ENCODE data around the gene PIK3R3. TPM values are rescaled to one million over a fixed set of nuclear protein-coding genes. Genes with fewer than 3 reads are reported as not detected.

The PIK3R3 gene
- total RNA-seq, 1 donor from 2014 or later, result 3.3 TPM

DNA sequence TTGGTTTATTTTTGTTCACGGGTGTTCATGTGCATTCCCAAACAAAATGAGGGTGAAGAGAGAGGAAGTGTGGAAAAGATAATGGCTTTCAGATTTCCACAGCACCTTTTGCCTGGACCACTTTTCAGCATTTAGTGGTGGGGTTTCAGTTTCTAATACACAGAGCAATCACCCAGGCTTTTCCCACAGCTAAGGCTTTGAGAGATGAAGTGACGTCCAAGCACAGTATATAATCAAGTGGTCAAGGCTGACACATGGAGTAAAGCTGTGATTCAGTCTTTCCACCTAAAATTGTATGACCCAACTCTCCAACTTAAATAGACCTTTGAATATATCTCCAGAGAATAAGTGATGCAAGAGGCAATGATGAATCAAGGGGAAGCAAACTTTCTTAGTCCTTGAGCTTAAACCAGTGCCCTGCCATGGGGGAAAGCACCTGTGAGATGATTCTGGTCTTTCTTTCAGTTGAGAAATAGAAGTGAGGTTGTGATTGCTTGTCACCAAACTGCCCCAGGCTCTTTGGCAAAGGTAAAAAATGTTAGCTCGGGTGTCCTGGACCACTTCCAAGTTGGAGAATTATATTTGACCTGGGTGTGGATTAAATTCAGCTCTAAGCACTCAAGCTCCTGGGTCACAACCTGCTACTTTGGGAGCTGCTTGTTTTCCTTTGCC, 2.4 kb upstream of the PIK3R3 start:
- TF ChIP-seq, protein P1, sequence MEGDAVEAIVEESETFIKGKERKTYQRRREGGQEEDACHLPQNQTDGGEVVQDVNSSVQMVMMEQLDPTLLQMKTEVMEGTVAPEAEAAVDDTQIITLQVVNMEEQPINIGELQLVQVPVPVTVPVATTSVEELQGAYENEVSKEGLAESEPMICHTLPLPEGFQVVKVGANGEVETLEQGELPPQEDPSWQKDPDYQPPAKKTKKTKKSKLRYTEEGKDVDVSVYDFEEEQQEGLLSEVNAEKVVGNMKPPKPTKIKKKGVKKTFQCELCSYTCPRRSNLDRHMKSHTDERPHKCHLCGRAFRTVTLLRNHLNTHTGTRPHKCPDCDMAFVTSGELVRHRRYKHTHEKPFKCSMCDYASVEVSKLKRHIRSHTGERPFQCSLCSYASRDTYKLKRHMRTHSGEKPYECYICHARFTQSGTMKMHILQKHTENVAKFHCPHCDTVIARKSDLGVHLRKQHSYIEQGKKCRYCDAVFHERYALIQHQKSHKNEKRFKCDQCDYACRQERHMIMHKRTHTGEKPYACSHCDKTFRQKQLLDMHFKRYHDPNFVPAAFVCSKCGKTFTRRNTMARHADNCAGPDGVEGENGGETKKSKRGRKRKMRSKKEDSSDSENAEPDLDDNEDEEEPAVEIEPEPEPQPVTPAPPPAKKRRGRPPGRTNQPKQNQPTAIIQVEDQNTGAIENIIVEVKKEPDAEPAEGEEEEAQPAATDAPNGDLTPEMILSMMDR (conservative IDR thresholded peaks at IDR 0.05; ENCODE audit: low read depth, low read length), result no peak
- DNase-seq (ENCODE audit: low read depth), result peak; percentile 48
- H3K4me3 ChIP-seq (ENCODE audit: low read depth, low read length), result no peak overlapping the region

DNA sequence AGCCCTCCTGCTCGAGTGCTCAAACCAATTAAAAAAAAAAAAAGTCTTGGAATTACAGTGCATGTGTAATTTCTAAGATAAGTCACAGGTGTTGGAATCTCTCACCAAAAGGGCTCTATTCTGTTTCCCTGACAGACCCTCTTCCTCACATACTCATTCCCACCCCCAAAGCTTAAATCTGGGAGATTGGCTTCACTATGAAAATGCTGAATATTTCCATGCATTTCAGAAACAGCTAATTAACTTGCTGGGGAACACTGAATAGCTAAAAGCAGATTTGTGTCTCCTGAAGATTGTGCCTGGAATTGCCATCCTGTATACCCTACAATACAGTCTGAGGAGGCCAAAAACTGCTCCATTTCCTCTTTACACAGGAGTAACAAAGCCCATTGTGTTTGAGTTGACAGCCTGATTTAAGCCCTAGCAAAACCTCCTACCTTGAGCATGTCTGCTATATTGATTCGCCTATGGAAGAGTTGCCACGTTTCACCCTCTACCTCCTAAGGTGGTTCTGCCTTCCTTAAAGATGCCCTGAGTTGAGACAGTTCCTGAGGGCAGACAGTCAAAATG, 1.4 kb upstream of the PIK3R3 start:
- H3K4me3 ChIP-seq (ENCODE audit: low read depth, low read length), result peak overlapping the region; percentile 83
- TF ChIP-seq, protein P1 (conservative IDR thresholded peaks at IDR 0.05; ENCODE audit: low read depth, low read length), result no peak
- DNase-seq (ENCODE audit: low read depth), result no peak

DNA sequence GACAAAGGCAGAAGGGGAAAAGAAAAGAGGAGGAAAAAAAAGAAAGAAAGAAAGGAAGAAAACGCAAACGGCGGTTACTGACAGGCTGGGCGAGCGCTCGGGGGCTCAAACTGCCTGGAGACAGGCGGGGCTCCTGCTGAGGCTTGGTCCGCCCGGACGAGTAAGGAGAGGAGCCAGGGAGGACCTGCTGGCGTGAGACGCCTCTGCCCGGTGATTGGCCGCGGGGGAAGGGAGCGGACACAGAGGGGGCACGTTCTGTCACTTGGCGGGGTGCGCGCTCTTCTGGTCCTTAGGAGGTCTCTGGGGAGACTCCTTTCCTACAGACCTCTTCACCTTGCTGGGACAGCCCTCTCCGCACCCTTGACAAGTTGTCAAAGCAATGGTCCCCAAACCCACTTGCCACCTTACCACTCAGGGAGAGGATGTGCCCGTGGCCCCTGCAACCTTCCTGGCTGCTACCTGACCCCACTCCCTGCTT, 791 bp upstream of the PIK3R3 start:
- no peak for DNase-seq (ENCODE audit: low read depth)
- H3K4me3 ChIP-seq (ENCODE audit: low read depth, low read length), result peak overlapping the region; percentile 83
- TF ChIP-seq, protein P1 (conservative IDR thresholded peaks at IDR 0.05; ENCODE audit: low read depth, low read length), result no peak

DNA sequence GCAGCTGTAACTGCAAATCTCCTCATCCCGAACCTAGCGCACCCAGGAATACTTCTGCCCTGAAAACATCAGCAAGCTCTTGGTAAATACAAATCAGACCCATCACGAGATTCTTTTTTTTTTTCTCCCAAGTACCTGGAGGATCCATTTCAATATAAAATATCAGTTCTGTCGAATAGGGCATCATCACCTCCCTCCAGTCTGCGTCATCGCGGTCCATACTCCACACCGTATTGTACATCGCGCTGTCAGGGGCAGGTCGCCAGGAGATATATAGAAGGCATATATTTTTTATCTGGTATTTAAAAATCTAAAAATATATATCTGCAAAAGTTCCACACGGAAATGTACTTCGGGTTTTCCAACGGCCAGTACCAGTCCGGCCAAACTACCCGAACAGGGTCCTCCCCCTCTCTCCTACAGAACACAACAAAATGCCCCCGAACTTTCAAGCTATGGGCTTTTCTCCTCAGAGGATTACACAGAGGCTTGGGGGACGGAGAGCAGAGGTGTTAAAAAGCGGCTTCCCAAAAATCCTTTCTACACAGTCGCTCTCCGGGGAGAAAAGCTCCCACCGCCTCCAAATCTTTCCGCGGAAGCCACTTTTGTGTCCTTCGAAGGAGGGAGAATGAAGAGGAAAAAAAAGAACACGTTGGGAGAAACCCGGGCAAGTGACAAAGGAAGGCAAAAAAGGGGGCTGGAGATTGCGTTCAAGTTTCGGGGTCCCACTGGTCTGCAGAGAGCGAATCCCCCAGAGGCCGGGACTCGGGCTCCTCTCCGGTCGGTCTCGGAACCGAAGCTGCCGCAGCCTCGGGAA, 509 bp downstream of the PIK3R3 start:
- no peak for DNase-seq (ENCODE audit: low read depth)
- H3K4me3 ChIP-seq (ENCODE audit: low read depth, low read length), result peak overlapping the region; percentile 83
- TF ChIP-seq, protein P1 (conservative IDR thresholded peaks at IDR 0.05; ENCODE audit: low read depth, low read length), result no peak

DNA sequence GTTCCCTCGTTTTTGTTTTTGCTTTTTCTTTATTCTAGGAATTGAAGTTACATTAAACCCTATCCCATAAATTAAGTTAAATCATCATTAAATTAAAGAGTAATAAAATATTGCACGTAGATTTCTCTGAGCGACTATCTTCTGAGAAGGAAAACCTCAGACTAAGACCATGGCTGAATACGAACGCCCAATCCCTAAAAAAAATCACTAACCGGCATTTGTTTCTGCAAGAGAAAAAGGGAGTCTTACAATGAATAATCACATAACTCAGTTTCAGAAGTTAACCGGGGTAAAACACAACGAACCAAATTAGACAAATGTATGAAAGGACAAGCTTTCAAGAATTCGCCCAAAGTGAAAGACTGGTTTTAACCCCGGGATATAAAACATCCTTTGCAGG, 1.3 kb downstream of the PIK3R3 start:
- TF ChIP-seq, protein P1 (conservative IDR thresholded peaks at IDR 0.05; ENCODE audit: low read depth, low read length), result no peak
- peak overlapping the region; percentile 83 for H3K4me3 ChIP-seq (ENCODE audit: low read depth, low read length)
- DNase-seq (ENCODE audit: low read depth), result no peak

DNA sequence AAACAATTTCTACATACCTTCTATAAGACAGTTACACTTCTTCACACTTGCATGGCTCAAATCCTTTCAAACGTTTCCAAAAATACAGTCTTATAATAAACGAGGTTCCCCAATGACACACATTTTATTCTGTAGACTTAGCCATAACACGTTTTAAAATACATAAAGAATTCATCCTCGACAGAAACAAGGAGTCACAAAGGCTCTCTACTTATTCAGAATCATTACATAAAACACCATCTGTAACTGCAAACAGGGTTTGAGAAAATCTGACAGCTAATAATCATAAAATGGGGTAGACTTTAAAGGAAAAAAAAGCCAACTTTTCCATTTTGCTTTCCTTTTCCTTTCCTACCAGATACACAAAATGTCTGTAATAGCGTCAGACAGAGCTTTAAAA, 1.8 kb downstream of the PIK3R3 start:
- TF ChIP-seq, protein P1 (conservative IDR thresholded peaks at IDR 0.05; ENCODE audit: low read depth, low read length), result no peak
- peak overlapping the region; percentile 83 for H3K4me3 ChIP-seq (ENCODE audit: low read depth, low read length)

More for the DNA sequence above, 1.8 kb downstream of the PIK3R3 start:
- no peak for DNase-seq (ENCODE audit: low read depth)
